Measurements from ENCODE around the gene DLGAP3.

DLGAP3 gene

DNA sequence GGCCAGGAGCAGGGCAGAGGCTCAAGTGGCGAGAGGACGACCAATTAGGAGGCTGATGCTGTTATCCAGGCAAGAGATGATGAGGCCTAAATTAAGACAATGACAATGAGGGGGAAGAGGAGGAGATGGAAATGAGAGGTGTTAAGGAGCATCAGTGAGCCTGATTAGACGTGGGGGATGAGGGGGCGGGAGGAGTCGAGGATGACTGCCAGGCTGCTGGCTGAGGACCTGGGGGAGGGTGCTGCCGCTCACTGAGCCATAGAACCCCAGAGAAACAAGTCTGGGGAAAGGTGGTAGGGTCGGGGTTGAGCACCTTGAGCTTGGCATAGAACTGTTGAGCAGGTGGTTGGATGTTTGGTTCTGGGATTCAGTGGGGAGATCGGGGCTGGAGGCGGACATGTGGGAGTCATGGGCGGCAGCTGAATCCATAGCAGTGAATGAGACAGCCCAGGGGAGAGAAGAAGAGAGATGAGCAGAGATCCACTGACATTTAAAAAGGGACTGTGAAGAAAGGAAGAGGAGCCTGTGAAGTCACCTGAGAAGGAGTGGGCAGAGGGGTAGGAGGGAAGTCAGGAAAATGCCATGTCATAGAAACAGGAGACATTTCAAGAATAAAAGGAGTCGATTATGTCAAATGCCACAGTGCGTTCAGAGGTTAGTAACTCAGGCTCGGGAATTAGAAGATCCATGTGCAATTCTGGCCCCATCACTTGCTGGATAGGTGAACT, 28.5 kb downstream of the DLGAP3 start:
- no peak for DNase-seq

- DNase-seq = no peak
These were observed 29.5 kb downstream of the DLGAP3 start for GRCh38 chr1:34899906-34900305.

DNA sequence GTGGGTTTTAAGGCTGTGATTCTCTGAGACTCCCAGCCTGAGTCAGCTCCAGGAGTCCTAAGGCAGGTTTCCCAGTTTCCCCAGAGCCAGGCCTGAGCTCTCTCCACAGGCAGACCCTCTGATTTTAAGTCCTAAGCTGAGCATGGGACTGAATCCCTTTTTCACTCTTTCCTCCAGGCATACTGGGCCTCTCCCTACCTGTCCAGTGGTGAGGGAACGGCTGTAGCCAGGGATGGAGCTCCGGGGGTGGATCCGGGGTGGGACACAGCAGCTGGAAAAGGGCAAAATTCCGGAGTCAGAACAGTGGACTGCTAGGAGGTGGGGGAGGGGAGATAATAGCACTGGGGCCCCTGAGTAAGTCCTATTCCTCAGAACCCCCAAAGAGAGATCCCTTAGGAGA, 30.0 kb downstream of the DLGAP3 start:
- no peak for DNase-seq

DNA sequence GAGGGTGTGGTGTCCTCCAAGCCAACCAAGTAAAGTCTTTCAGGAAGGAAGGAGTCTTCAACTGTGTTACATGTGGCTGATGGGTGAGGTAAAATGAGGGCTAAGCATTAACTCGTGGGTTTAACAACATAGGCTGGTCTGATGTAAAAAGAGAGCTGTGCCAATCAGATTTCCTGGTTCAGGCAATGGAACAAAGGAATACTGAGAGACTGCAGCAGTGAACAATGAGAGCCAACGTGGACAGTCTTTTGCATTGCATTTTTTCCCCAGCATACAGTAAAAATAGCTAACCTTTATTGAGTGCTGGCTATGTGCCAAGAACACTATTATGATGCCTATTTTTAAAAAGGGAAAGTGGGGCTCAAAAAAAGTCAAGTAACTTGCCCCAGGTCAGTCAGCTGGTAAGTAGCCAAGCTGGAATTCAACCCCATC, 31.1 kb downstream of the DLGAP3 start:
- DNase-seq = no peak

DNA sequence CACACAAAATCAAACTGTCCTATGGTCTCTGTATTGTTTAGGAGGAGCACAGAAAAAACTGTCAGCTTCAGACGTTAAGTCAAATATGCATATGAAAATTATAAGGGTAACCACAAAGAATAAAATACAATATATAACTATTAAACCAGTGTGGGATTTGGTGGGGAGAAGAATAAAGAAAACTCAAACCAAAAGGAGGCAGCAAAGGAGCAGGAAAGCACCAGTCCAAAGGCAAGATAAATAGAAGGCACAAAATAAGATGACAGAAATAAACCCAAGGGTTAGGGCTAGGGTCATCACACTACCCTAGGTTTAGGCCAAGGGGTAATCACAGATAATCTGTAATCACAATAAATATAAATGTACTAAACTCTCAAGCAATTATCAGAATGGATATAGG, 32.8 kb downstream of the DLGAP3 start:
- DNase-seq = no peak

DNA sequence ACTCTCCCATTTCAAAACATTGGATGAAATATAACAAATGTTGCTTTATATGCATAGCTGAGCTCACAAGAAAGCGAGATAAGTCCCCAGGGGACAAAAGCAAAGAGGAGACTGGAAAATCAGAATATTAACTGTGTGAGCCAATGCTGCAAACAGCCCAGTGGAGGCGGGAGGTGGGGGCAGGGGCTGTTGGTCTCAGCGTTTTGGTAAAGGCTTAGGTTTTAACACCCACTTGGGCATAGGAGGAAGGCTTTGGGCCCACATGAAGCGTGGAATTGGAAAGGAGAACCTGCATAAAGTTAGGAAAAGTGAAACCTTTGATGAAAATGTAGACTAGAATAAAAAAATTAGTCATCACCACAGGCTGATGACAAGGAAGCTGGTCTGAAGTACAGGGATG, 39.7 kb downstream of the DLGAP3 start:
- no peak for DNase-seq

GRCh38 chr1:34887593-34887992, 41.9 kb downstream of the DLGAP3 start:
- no peak for DNase-seq

DNA sequence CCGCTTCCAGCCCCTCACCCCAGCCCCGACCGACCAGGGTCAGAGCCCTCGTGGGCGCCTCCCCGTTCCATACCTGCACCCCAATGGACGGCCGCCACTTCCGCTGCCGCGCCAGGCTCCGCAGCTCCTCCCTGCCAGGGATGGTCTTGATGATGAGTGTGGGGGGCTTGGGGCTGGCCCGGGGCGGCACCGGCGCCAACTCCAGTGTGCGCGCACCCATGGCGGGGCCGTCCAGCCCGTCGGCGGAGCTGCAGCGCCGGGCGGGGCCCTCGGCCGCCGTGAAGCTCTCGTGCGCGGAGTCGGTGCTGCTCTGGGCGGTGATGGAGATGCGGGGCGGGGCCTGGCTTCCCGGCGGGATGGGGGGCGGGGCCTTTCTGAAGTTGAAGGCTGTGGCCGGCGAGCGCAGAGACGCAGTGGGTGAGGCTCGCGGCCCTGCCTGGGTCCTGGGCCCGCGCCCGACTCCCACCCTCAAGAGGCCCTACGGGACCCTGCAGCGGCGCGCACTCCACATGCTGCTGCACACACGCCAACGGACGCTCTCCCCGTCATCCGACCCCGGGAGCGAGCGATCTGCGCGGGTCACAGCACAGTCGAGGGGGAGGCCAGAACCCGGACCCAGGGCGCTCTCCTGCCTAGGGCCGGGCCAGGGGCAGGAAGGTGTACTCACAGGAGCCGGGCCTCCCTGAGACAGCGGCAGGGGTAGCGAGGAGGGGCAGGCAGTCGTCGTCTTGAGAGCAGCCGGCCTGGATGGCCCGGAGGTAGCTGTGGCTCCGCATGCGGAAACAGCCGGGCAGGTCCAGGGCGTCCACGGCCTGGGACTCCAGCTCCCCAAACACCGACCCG, 43.8 kb downstream of the DLGAP3 start:
- no peak for DNase-seq

DNA sequence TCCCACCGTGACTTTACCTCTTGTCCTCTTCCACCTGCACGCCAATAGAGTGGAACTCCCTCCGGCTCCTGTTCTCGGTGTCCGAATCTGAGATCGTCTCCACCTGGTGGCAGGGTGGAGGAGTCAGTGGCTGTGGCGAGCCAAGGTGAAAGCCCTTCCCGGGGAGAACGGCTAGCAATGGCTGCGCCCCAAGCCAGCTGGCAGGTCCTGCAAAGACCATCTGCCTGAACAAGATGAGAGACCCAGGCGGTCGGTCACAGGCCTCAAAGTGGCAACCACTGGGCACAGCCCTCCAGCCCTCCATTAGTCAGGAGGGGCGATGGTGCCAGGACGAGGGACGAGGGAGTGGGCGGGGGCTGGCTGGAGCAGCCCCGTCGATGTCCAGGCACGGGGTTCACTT, 44.5 kb downstream of the DLGAP3 start:
- DNase-seq = no peak

GRCh38 chr1:34884536-34884935, 44.9 kb downstream of the DLGAP3 start:
- DNase-seq = no peak

DNA sequence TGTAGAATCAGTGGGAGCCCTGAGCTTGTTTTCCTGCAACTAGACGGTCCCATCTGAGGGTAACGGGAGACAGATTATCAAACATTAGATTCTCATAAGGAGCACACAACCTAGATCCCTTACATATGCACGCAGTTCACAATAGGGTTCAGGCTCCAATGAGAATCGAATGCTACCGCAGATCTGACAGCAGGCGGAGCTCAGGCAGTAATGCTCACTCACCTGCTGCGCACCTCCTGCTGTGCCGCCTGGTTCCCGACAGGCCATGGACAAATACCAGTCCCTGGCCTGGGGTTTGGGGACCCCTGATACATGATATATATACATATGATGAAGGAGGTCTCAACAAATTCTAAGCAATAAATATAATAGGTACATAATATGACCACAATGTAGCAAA, 50.2 kb downstream of the DLGAP3 start:
- DNase-seq = no peak

- no peak for DNase-seq
These were observed 53.0 kb downstream of the DLGAP3 start for GRCh38 chr1:34876406-34876805.

GRCh38 chr1:34874296-34874952, 55.0 kb downstream of the DLGAP3 start:
- no peak for DNase-seq

DNA sequence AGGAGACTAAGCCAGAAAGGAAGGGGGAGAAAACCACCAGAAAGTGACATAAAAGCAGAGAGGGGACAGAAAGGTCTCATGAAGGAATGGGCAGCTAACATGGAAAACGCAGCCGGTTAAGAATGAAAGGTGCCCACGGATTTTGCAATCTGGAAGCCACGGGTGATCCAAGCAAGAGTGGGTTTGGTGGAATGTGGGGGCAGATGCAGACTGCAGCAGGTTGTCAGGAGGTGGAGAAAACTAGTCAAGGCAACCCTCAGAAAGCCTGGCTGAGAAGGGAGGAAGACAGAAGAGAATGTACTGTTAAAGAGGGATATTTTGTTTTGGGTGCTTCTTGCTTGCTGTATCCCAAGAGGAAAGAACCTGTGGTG, 57.3 kb downstream of the DLGAP3 start:
- DNase-seq = no peak

- no peak for DNase-seq
These were observed 57.9 kb downstream of the DLGAP3 start for GRCh38 chr1:34871443-34872132.

- no peak for DNase-seq
These were observed 59.1 kb downstream of the DLGAP3 start for GRCh38 chr1:34870395-34870794.

DNA sequence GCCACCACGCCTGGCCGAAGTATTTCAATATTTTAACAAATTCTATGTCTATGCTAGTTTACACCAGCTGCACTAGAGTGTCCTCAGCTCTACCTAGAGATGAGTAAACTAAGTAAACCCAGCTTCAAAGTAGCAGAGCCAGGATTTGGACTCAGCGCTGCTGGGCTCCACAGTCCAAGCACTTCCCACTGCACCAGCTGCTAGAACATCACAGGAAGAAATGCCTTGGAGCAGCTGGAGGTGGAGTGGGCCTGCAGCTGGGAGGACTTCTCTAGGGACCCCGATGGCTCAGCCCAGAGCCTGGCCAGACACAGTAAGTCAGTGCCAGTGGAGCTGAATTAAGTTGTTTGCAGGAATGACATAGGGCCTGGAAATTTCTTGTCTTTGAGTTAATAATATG, 59.7 kb downstream of the DLGAP3 start:
- DNase-seq = no peak

DNA sequence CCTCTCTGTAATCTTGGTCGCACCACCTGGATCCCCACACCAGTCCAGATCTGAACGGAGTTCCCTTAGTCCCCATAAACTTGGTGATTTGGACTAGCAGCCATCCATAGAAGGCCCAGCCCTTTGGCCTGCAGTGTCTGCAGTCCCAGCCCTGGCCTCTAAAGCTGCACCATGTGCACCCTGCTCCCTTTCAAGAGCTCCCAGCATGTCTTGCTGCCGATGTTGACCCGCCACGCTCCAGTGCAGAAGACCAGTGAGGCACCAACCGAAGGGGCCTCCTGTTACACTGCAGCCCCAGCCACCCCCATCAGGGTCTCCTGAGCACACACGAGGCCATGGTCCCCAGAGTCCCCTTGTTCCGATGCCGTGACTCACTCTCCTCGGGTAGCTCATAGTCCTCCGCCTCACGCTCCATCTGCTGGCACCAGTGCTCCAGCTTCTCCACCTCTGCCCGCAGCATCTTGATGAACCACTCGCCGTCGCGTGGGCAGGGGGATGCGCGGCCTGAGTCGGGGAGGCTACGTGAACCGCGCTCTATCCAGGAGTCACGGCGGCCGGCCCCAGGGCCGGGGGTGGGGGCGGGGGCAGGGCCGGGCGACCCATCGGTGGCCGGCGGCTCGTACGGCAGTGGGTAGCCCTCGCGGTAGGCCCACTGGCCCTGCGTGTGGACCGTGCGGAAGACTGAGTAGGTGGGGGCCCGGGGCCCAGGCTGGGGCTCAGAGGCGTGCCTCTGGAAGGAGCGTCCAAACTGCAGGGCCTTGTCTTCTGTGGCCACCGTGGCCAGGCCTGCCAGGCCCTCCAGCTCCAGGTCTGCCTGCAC, 61.0 kb downstream of the DLGAP3 start:
- no peak for DNase-seq

DNA sequence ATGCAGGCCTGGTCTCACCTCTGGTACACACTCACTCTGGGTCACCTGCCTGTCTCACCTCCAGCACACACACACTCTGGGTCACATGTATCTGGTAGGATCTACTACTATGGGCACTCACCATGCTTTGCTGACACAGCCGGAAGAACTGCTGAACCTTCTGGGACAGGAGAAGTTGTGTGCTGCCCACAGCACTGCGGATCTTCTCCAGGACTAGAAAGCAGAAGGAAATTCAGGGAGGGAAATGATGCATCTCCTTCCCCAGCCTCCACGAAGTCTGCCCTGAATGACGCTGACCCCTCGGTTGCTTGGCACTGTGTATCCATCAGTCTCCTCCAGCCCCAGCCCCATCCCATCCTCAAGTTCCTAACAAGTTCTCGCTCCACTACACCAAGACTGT, 62.0 kb downstream of the DLGAP3 start:
- no peak for DNase-seq

DNA sequence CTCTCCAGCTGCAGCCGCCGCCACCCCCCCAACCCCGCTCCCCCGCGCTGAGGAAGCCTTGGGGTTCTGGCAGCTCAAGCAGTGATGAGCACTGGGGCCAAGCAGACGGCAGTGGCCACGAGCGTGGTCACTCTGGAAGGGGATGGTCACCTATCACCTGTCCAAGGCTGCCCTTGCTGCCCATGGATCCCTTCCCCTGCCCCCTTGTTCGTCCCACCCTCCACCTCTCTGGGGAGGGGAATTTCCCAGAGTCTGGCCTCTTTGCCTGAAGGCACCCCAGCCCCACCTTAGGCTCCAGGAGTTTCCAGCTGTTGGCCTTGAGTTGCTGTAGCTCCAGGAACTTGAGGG, 62.7 kb downstream of the DLGAP3 start:
- DNase-seq = no peak

- DNase-seq = peak; percentile 59
These were observed 63.3 kb downstream of the DLGAP3 start for GRCh38 chr1:34865981-34866761.

DNA sequence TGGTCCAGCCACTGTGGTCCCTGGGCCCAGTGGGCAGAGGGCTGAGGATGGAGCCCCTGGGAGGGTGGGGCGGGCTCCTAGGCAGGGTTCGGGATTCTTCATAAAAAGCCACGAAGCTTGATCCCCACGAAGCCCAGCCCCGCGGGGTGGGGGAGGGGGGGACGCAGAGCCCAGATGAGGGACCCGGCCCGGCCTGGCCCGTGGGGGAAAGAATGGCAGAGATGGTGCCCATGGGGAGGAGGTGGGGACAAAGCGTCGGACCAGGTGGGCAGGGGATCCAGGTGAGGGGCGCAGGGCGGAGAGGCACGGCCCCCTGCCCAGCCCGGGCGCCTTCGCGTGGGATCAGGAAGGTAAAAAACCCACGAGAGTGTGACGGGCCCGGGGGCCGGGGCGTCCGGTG, 63.9 kb downstream of the DLGAP3 start:
- DNase-seq = no peak

All from cortex of kidney (tissue), 1 donor.